H1 (cell line): Measurements from ENCODE around the gene ATP11A. TPM values are rescaled to one million over a fixed set of nuclear protein-coding genes. Genes with fewer than 3 reads are reported as not detected.

Source experiments
- CTCF ChIA-PET: fragments of 300-600 bp; sonication (Branson Sonifier 250); formaldehyde crosslinking; loops from one replicate; lab custom pipeline; 2021; ENCODE audit not compliant: partially characterized antibody; lab: Charles Lee
- POLR2A ChIA-PET: fragments of 300-600 bp; sonication (Branson Sonifier 250); formaldehyde crosslinking; loops from one replicate; lab custom pipeline; 2021; ENCODE audit warnings: inconsistent platforms; ENCODE audit not compliant: partially characterized antibody; lab: Charles Lee
- DNase-seq, 2 experiments: peaks; one replicate each; pipeline versions ENCODE4 v3.0.0 to v3.0.0-alpha.2; 2010 to 2022; ENCODE audit warnings: low spot score in 2 of 2, low read depth in 1 of 2, mixed read lengths in 1 of 2
- FAIRE-seq: peaks from 2 replicates; lab custom pipeline; 2011; peaks lifted over from hg19 to GRCh38; lab: Jason Lieb, UNC
- H2AFZ ChIP-seq: 2 replicates; pipeline ENCODE4 v1.8.1; 2012; ENCODE audit warnings: low read length, inconsistent platforms
- H2AK5ac ChIP-seq: 2 replicates; pipeline ENCODE4 v1.6.1; 2013; ENCODE audit warnings: low read depth, low read length
- H2BK120ac ChIP-seq: replicated peaks from 2 replicates; pipeline ENCODE3; 2013; ENCODE audit warnings: low read depth, low read length, inconsistent platforms
- H2BK12ac ChIP-seq: 2 replicates; pipeline ENCODE4 v1.6.1; 2013; ENCODE audit warnings: low read depth, low read length
- H2BK15ac ChIP-seq: 2 replicates; pipeline ENCODE4 v1.6.1; 2013; ENCODE audit warnings: low read length
- H2BK20ac ChIP-seq: 2 replicates; pipeline ENCODE4 v1.6.1; 2013; ENCODE audit warnings: low read length
- H2BK5ac ChIP-seq: 2 replicates; pipeline ENCODE4 v1.6.1; 2013; ENCODE audit warnings: low read depth, low read length
- H3K14ac ChIP-seq: 2 replicates; pipeline ENCODE4 v1.6.1; 2013; ENCODE audit warnings: inconsistent platforms; ENCODE audit not compliant: insufficient read length
- H3K18ac ChIP-seq: 2 replicates; pipeline ENCODE4 v1.6.1; 2013; ENCODE audit warnings: low read length; ENCODE audit errors: extremely low read depth
- H3K23ac ChIP-seq: 2 replicates; pipeline ENCODE4 v1.6.1; 2013; ENCODE audit warnings: inconsistent platforms; ENCODE audit not compliant: insufficient read length
- H3K23me2 ChIP-seq: 2 replicates; pipeline ENCODE4 v1.6.1; 2013; ENCODE audit warnings: low read depth, low read length
- H3K27ac ChIP-seq: 2 replicates; pipeline ENCODE4 v1.6.1; 2011; ENCODE audit warnings: low read depth, low read length, inconsistent platforms
- H3K27me3 ChIP-seq, 4 experiments: replicated peaks in 1 of 4; 1 replicate in 1 of 4; 2 replicates in 3 of 4; pipeline versions ENCODE4 v1.6.1 to v1.8.1; 2011 to 2013; ENCODE audit warnings: low read length in 3 of 4, mild to moderate bottlenecking in 3 of 4, inconsistent platforms in 2 of 4, mixed read lengths in 2 of 4, moderate library complexity in 1 of 4; ENCODE audit not compliant: control insufficient read depth in 3 of 4, insufficient read depth in 3 of 4; ENCODE audit errors: extremely low read depth in 1 of 4
- H3K36me3 ChIP-seq, 4 experiments: 2 replicates each; pipeline versions ENCODE4 v1.6.1 to v1.8.1; 2011 to 2013; ENCODE audit warnings: mild to moderate bottlenecking in 4 of 4, low read length in 3 of 4, moderate library complexity in 2 of 4, control low read depth in 1 of 4, inconsistent platforms in 1 of 4; ENCODE audit not compliant: insufficient read depth in 4 of 4, control insufficient read depth in 2 of 4
- H3K4ac ChIP-seq: replicated peaks from 2 replicates; pipeline ENCODE3; 2013; ENCODE audit warnings: low read length, low read depth, mixed read lengths, inconsistent platforms; ENCODE audit not compliant: insufficient read length
- H3K4me1 ChIP-seq, 4 experiments: replicated peaks in 1 of 4; 1 replicate in 1 of 4; 2 replicates in 3 of 4; pipeline versions ENCODE4 v1.6.1 to v1.8.1; 2011 to 2013; ENCODE audit warnings: low read length in 3 of 4, inconsistent platforms in 2 of 4, mixed read lengths in 1 of 4; ENCODE audit not compliant: insufficient read depth in 4 of 4, control insufficient read depth in 3 of 4
- H3K4me2 ChIP-seq, 2 experiments: 2 replicates each; pipeline versions ENCODE4 v1.6.1 to v1.8.1; 2011 to 2013; ENCODE audit warnings: low read depth in 2 of 2, low read length in 2 of 2, control low read depth in 1 of 2, inconsistent platforms in 1 of 2, mild to moderate bottlenecking in 1 of 2; ENCODE audit not compliant: insufficient read depth in 1 of 2
- H3K4me3 ChIP-seq, 4 experiments: fragments of 200-600, 300-600 bp in 1 of 4; sonication (generic), shearing (Covaris generic), sonication (Bioruptor Twin) in 1 of 4; 2 replicates each; pipeline versions ENCODE4 v1.5.1 to v1.8.1; 2011 to 2016; ENCODE audit warnings: low read length in 4 of 4, low read depth in 3 of 4, control low read depth in 2 of 4, inconsistent platforms in 2 of 4, mild to moderate bottlenecking in 2 of 4, mixed read lengths in 1 of 4, moderate library complexity in 1 of 4; ENCODE audit not compliant: insufficient read depth in 2 of 4; ENCODE audit errors: extremely low read depth in 1 of 4
- H3K56ac ChIP-seq: replicated peaks from 2 replicates; pipeline ENCODE3; 2013; ENCODE audit warnings: low read depth, mild to moderate bottlenecking, mixed read lengths, low read length, inconsistent platforms; ENCODE audit not compliant: insufficient read length
- H3K79me1 ChIP-seq: 2 replicates; pipeline ENCODE4 v1.6.1; 2013; ENCODE audit warnings: low read depth, low read length, control low read depth
- H3K79me2 ChIP-seq, 2 experiments: 2 replicates each; pipeline versions ENCODE4 v1.6.1 to v1.8.1; 2012 to 2013; ENCODE audit warnings: low read length in 2 of 2, mild to moderate bottlenecking in 2 of 2, inconsistent platforms in 1 of 2; ENCODE audit not compliant: insufficient read depth in 2 of 2, control insufficient read depth in 1 of 2
- H3K9ac ChIP-seq, 4 experiments: replicated peaks in 1 of 4; 1 replicate in 1 of 4; 2 replicates in 3 of 4; pipeline versions ENCODE4 v1.6.1 to v1.8.1; 2011 to 2013; ENCODE audit warnings: low read depth in 3 of 4, low read length in 3 of 4, control low read depth in 2 of 4, mild to moderate bottlenecking in 2 of 4, moderate library complexity in 2 of 4, inconsistent platforms in 1 of 4; ENCODE audit errors: extremely low read depth in 1 of 4
- H3K9me3 ChIP-seq, 2 experiments: 2 replicates each; pipeline versions ENCODE4 v1.6.1 to v1.8.1; 2012 to 2013; ENCODE audit warnings: mild to moderate bottlenecking in 2 of 2, moderate library complexity in 2 of 2, control low read depth in 1 of 2, inconsistent platforms in 1 of 2, low read depth in 1 of 2, low read length in 1 of 2, mixed read lengths in 1 of 2; ENCODE audit not compliant: insufficient read depth in 2 of 2
- H4K20me1 ChIP-seq, 2 experiments: replicated peaks in 1 of 2; 2 replicates each; pipeline versions ENCODE3 to v1.8.1; 2011 to 2013; ENCODE audit warnings: inconsistent platforms in 2 of 2, low read length in 2 of 2, mild to moderate bottlenecking in 1 of 2; ENCODE audit not compliant: insufficient read depth in 2 of 2, control insufficient read depth in 1 of 2
- H4K5ac ChIP-seq: 2 replicates; pipeline ENCODE4 v1.6.1; 2013; ENCODE audit warnings: low read length, low read depth, mixed read lengths, inconsistent platforms; ENCODE audit not compliant: insufficient read length
- H4K8ac ChIP-seq: 2 replicates; pipeline ENCODE4 v1.8.0; 2013; ENCODE audit warnings: mild to moderate bottlenecking, moderate library complexity, low read length, inconsistent platforms; ENCODE audit not compliant: insufficient read depth; ENCODE audit errors: extremely low read depth
- H4K91ac ChIP-seq: replicated peaks from 2 replicates; pipeline ENCODE3; 2013; ENCODE audit warnings: low read length, mixed read lengths, inconsistent platforms; ENCODE audit not compliant: insufficient read length
- HDAC6 ChIP-seq: IDR thresholded peaks from one replicate; pipeline ENCODE4 v1.7.1; 2012; ENCODE audit warnings: low read depth, mild to moderate bottlenecking, inconsistent platforms, low read length, moderate library complexity
- JUND ChIP-seq: IDR thresholded peaks from 2 replicates; pipeline ENCODE4 v1.6.1; 2011; ENCODE audit warnings: mild to moderate bottlenecking, improper control_type of control experiment, low read length
- KDM4A ChIP-seq: IDR thresholded peaks from one replicate; pipeline ENCODE4 v1.7.1; 2012; ENCODE audit warnings: low read depth, mild to moderate bottlenecking, moderate library complexity, low read length, inconsistent platforms; ENCODE audit not compliant: severe bottlenecking
- NANOG ChIP-seq: IDR thresholded peaks from 2 replicates; pipeline ENCODE4 v1.6.1; 2011; ENCODE audit warnings: low read length, low read depth, mild to moderate bottlenecking, inconsistent platforms; ENCODE audit not compliant: insufficient read depth, poor library complexity, severe bottlenecking
- POLR2AphosphoS5 ChIP-seq: IDR thresholded peaks from 2 replicates; pipeline ENCODE4 v1.6.1; 2011; ENCODE audit warnings: low read depth, low read length
- SAP30 ChIP-seq: fragments of 300-600 bp; sonication (generic); IDR thresholded peaks from 2 replicates; pipeline ENCODE4 v1.7.1; 2012; ENCODE audit warnings: low read length, moderate library complexity, mild to moderate bottlenecking, inconsistent platforms; ENCODE audit not compliant: insufficient read depth, insufficient replicate concordance
- SIX5 ChIP-seq: IDR thresholded peaks from 2 replicates; pipeline ENCODE4 v1.6.1; 2011; ENCODE audit warnings: mild to moderate bottlenecking, low read depth, low read length
- SP1 ChIP-seq: IDR thresholded peaks from 2 replicates; pipeline ENCODE4 v1.6.1; 2011; ENCODE audit warnings: low read depth, low read length
- WGBS, 2 experiments: shearing (Covaris generic) in 1 of 2; methylation state at CpG; one replicate each; pipeline versions ENCODE4 v1.1.6 to v1.1.7; 2013 to 2015; ENCODE audit warnings: low lambda C conversion rate in 2 of 2, mixed read lengths in 2 of 2, inconsistent platforms in 1 of 2, low coverage in 1 of 2, missing lambda C conversion rate in 1 of 2; ENCODE audit not compliant: insufficient replicate concordance in 2 of 2, insufficient coverage in 1 of 2, insufficient read length in 1 of 2; ENCODE audit errors: extremely low coverage in 1 of 2, missing lambda C conversion rate in 1 of 2; 5-methylcytosine and 5-hydroxymethylcytosine counted together
- polyA plus RNA-seq, 7 experiments: library from polyadenylated mRNA; depleted of rRNA in 3 of 7; stranded (reverse) in 5 of 7; unstranded in 2 of 7; fragments of >200 nt in 5 of 7; fragments of 200-250 nt in 2 of 7; gene quantifications; 1 replicate in 5 of 7; 2 replicates in 1 of 7; 4 replicates in 1 of 7; pipeline versions ENCODE4 v1.2.1 to v1.2.3, GENCODE V29; 2011 to 2013; ENCODE audit warnings: missing spikeins in 2 of 7, mixed read lengths in 2 of 7
- total RNA-seq: library from RNA; stranded (reverse); fragmentation: NEBNext Ultra II Directional; extraction: Animal tissue kit (Norgen Biotek cat#: 25700); gene quantifications from 2 replicates; pipeline ENCODE4 v1.2.1, GENCODE V29; 2021
- TF ChIP-seq, protein P1 (sequence below): IDR thresholded peaks from 2 replicates; pipeline ENCODE4 v1.6.1; 2012; ENCODE audit warnings: inconsistent platforms

ATP11A gene
- total and polyA plus RNA-seq, 2 of the 8 experiments (the other 6 are each of a cell fraction or from before 2014, with no cell fraction given): 28.8 to 72.9 TPM

DNA sequence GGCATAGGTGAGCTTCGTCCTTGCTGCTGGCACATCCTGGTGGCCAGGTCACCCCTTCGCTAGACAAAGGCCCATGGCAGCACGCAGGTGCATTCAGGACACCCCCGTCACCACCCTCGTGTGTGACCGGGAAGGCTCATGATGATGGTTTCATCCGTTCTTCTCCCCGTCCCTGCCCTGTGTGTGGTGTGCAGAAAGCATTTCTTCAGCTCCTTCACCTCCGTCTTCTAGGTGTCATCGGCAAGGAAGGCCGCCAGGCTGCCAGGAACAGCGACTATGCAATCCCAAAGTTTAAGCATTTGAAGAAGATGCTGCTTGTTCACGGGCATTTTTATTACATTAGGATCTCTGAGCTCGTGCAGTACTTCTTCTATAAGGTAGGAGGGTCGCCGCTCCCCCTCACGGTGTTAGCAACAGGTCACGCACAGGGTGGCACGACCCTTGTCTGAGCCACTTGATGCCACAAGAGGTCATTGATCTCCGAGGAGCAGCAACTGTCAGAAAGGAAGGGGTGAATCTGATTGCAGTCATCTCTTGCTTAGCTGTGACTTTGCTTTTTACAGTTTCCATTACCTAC is 168.2 kb downstream of the ATP11A start:
- FAIRE-seq (no peak), DNase-seq (no peak)
- H2BK12ac ChIP-seq: no peak overlapping the region

More for the DNA sequence above, 168.2 kb downstream of the ATP11A start:
- no peak overlapping the region for H2AK5ac ChIP-seq
- H4K8ac ChIP-seq: no peak overlapping the region
- H4K20me1 ChIP-seq: peaks cover 0 to 4% of the 10 kb centered on the region in 2 experiments
- ChIA-PET CTCF (interaction anchor here (0.9 to 1.6 kb wide), 4 partner anchors 16 to 252 kb away, joined by 3 to 11 read pairs (median 3); no protein-coding TSS in a partner anchor), POLR2A (no interaction called here)
- no peak overlapping the region for H3K56ac ChIP-seq
- H3K79me1 ChIP-seq: no peaks in the 10 kb centered on the region
- no peak overlapping the region; a peak in 1 of 7 replicates for H3K9ac ChIP-seq
- no peak overlapping the region for H2BK15ac ChIP-seq
- H3K4me2 ChIP-seq: no peak overlapping the region
- WGBS, 2 experiments: 92% methylated on average over 20 of the region's 20 CpGs; no CpG with 5 or more reads in 1 of the 2 experiments
- H2AFZ ChIP-seq: no peak overlapping the region
- no peaks in the 10 kb centered on the region for H3K4me1 ChIP-seq
- no peak for TF ChIP-seq SAP30
- no peak for TF ChIP-seq SP1
- TF ChIP-seq JUND: no peak
- TF ChIP-seq NANOG: no peak
- no peak for TF ChIP-seq KDM4A
- TF ChIP-seq HDAC6: no peak
- no peak for TF ChIP-seq SIX5
- TF ChIP-seq POLR2AphosphoS5: no peak
- TF ChIP-seq, protein P1, sequence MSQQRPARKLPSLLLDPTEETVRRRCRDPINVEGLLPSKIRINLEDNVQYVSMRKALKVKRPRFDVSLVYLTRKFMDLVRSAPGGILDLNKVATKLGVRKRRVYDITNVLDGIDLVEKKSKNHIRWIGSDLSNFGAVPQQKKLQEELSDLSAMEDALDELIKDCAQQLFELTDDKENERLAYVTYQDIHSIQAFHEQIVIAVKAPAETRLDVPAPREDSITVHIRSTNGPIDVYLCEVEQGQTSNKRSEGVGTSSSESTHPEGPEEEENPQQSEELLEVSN: no peak
- peaks cover 7 to 66% (median 45%) of the 10 kb centered on the region in 4 experiments; a peak in 7 of 8 replicates for H3K36me3 ChIP-seq
- H3K27ac ChIP-seq: no peak overlapping the region
- H3K27me3 ChIP-seq: no peaks in the 10 kb centered on the region
- no peaks in the 10 kb centered on the region; a peak in 1 of 4 replicates for H3K9me3 ChIP-seq
- no peak overlapping the region for H4K5ac ChIP-seq
- H2BK20ac ChIP-seq: no peak overlapping the region
- no peaks in the 10 kb centered on the region for H3K79me2 ChIP-seq
- no peak overlapping the region for H4K91ac ChIP-seq
- no peak overlapping the region for H2BK5ac ChIP-seq
- H3K4me3 ChIP-seq: no peak overlapping the region
- H3K14ac ChIP-seq: no peak overlapping the region
- H3K23me2 ChIP-seq: no peaks in the 10 kb centered on the region
- no peak overlapping the region for H3K23ac ChIP-seq
- no peak overlapping the region for H3K4ac ChIP-seq
- no peak overlapping the region for H2BK120ac ChIP-seq
- no peak overlapping the region for H3K18ac ChIP-seq
